ENCODE data around the gene PDHX. TPM values are rescaled to one million over a fixed set of nuclear protein-coding genes. Genes with fewer than 3 reads are reported as not detected.
"Not testable (repeated sequence)": the region's sequence is repeated elsewhere in the genome, so short reads cannot be mapped to it uniquely, and the experiment has no call there.

Gene PDHX
- total RNA-seq, 2 experiments from 2014 or later: 32.3 TPM

GRCh38 chr11:34893416-34893815 lies 23.0 kb upstream of the PDHX start:
- H3K9me3 Mint-ChIP-seq (ENCODE audit: insufficient read depth): peaks cover 17% of the 10 kb centered on the region
- CTCF ChIA-PET: no interaction called here
- H3K36me3 Mint-ChIP-seq (ENCODE audit: low read depth): peaks cover 18% of the 10 kb centered on the region
- no peak for DNase-seq
- POLR2A ChIA-PET: no interaction called here
- H3K27ac Mint-ChIP-seq: no peak overlapping the region
- no peaks in the 10 kb centered on the region for H3K4me1 Mint-ChIP-seq (ENCODE audit: low read depth)
- ATAC-seq: no peak
- H3K4me3 Mint-ChIP-seq: no peak overlapping the region
- H3K27me3 Mint-ChIP-seq (ENCODE audit: low read depth): no peaks in the 10 kb centered on the region

DNA sequence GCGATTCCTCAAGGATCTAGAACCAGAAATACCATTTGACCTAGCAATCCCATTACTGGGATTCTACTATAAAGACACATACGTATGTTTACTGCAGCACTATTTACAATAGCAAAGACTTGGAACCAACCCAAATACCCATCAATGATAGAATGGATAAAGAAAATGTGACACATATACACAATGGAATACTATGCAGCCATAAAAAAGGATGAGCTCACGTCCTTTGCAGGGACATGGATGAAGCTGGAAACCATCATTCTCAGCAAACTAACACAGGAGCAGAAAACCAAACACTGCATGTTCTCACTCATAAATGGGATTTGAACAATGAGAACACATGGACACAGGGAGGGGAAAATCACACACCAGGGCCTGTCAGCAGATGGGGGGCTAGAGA lies 20.2 kb upstream of the PDHX start:
- H3K36me3 Mint-ChIP-seq (ENCODE audit: low read depth): peaks cover 29% of the 10 kb centered on the region
- DNase-seq; CTCF ChIA-PET; H3K27me3 Mint-ChIP-seq (ENCODE audit: low read depth); ATAC-seq; H3K4me3 Mint-ChIP-seq; POLR2A ChIA-PET; H3K4me1 Mint-ChIP-seq (ENCODE audit: low read depth); H3K27ac Mint-ChIP-seq: not testable (repeated sequence)
- peaks cover 28% of the 10 kb centered on the region for H3K9me3 Mint-ChIP-seq (ENCODE audit: insufficient read depth)

GRCh38 chr11:34897171-34897870 lies 19.1 kb upstream of the PDHX start:
- Mint-ChIP-seq H3K4me3 (no peak overlapping the region), H3K4me1 (ENCODE audit: low read depth) (no peaks in the 10 kb centered on the region), H3K27me3 (ENCODE audit: low read depth) (no peaks in the 10 kb centered on the region), H3K9me3 (ENCODE audit: insufficient read depth) (peaks cover 33% of the 10 kb centered on the region), H3K36me3 (ENCODE audit: low read depth) (peaks cover 34% of the 10 kb centered on the region), H3K27ac (no peak overlapping the region)
- ChIA-PET CTCF (interaction anchor here (0.6 to 1.6 kb wide), 2 partner anchors 11 to 45 kb away, joined by 3 to 4 read pairs; no protein-coding TSS in a partner anchor), POLR2A (no interaction called here)
- ATAC-seq: no peak
- DNase-seq: no peak

DNA sequence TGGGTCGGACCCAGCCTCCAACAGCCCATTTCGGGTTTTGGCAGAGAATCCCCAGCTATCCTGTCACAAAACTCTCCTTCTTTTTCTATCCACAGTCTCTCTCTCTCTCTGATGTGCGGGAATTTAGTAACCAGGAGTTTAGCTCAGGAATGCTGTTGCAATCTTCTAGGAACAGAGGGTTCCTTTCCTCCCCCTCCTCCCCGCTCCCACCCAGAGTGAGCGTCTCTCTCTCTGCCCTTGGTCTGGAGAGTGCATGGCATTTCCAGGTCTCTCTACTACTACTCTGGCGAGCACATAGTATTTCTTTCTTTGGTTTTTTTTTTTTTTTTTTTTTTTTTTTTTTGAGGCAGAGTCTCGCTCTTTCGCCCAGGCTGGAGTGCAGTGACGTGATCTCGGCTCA lies 17.9 kb upstream of the PDHX start:
- peaks cover 33% of the 10 kb centered on the region for H3K9me3 Mint-ChIP-seq (ENCODE audit: insufficient read depth)
- H3K27me3 Mint-ChIP-seq (ENCODE audit: low read depth): no peaks in the 10 kb centered on the region
- CTCF ChIA-PET: interaction anchor here (0.6 to 1.6 kb wide), 5 partner anchors 10 to 313 kb away, joined by 3 to 4 read pairs (median 3); no protein-coding TSS in a partner anchor
- no peak overlapping the region for H3K27ac Mint-ChIP-seq
- H3K4me3 Mint-ChIP-seq: no peak overlapping the region
- H3K36me3 Mint-ChIP-seq (ENCODE audit: low read depth): peaks cover 39% of the 10 kb centered on the region
- H3K4me1 Mint-ChIP-seq (ENCODE audit: low read depth): no peaks in the 10 kb centered on the region
- POLR2A ChIA-PET: no interaction called here
- ATAC-seq (no peak), DNase-seq (no peak)

GRCh38 chr11:34899633-34900016 lies 16.8 kb upstream of the PDHX start:
- no peak overlapping the region for H3K4me3 Mint-ChIP-seq
- ChIA-PET CTCF (interaction anchor here (1.0 to 1.2 kb wide), 2 partner anchors 9 to 13 kb away, joined by 3 to 4 read pairs; no protein-coding TSS in a partner anchor), POLR2A (no interaction called here)
- peaks cover 4% of the 10 kb centered on the region for H3K4me1 Mint-ChIP-seq (ENCODE audit: low read depth)
- DNase-seq (no peak), ATAC-seq (no peak)
- no peaks in the 10 kb centered on the region for H3K27me3 Mint-ChIP-seq (ENCODE audit: low read depth)
- peaks cover 38% of the 10 kb centered on the region for H3K9me3 Mint-ChIP-seq (ENCODE audit: insufficient read depth)
- H3K27ac Mint-ChIP-seq: no peak overlapping the region
- H3K36me3 Mint-ChIP-seq (ENCODE audit: low read depth): peaks cover 41% of the 10 kb centered on the region

GRCh38 chr11:34904421-34904955 lies 11.9 kb upstream of the PDHX start:
- ChIA-PET CTCF (no interaction called here), POLR2A (no interaction called here)
- Mint-ChIP-seq H3K4me1 (ENCODE audit: low read depth) (peaks cover 7% of the 10 kb centered on the region), H3K4me3 (no peak overlapping the region), H3K9me3 (ENCODE audit: insufficient read depth) (peaks cover 16% of the 10 kb centered on the region), H3K36me3 (ENCODE audit: low read depth) (peaks cover 27% of the 10 kb centered on the region), H3K27ac (no peak overlapping the region), H3K27me3 (ENCODE audit: low read depth) (no peaks in the 10 kb centered on the region)
- no peak for ATAC-seq
- DNase-seq: no peak

GRCh38 chr11:34905666-34906065 lies 10.8 kb upstream of the PDHX start:
- POLR2A ChIA-PET: no interaction called here
- no peaks in the 10 kb centered on the region for H3K27me3 Mint-ChIP-seq (ENCODE audit: low read depth)
- H3K27ac Mint-ChIP-seq: no peak overlapping the region
- peaks cover 10% of the 10 kb centered on the region for H3K9me3 Mint-ChIP-seq (ENCODE audit: insufficient read depth)
- CTCF ChIA-PET: no interaction called here
- H3K4me1 Mint-ChIP-seq (ENCODE audit: low read depth): peaks cover 7% of the 10 kb centered on the region
- H3K36me3 Mint-ChIP-seq (ENCODE audit: low read depth): peaks cover 17% of the 10 kb centered on the region
- DNase-seq (no peak), ATAC-seq (no peak)
- H3K4me3 Mint-ChIP-seq: no peak overlapping the region

DNA sequence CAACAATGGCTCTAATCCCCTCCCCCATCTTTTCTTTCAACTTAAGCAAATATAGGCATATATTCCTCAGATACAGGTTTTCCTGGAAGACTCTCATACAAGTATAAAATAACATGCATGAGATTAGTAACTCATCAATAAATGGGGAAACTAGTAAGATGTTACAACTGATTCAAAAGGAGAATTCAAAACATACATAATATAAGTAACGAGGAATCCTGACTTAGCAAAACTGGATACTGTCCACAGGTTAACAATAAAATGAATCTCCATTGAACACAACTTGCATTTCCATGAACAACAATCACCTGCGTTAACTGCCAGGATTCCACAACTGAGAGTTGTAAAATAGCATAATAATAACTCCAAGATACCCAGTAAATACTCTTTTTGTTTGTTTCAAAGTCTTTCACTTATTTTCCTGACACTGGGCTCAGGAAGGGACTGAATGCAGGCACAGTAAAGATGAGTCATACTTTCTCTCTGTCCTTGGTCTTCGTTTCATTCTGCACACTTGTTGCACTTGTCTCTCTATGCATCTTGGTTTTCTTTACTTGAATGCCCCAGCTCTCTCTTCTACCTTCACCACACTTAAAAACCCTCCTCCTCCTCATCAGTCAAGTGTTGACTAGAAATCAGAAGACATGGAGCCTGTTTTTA lies 8.4 kb upstream of the PDHX start:
- ChIA-PET CTCF (interaction anchor here (1.2 kb wide), 1 partner anchor 9 kb away, joined by 4 read pairs; no protein-coding TSS in a partner anchor), POLR2A (interaction anchor here (0.6 kb wide), 1 partner anchor 1728 kb away, joined by 3 read pairs; no protein-coding TSS in a partner anchor)
- Mint-ChIP-seq H3K36me3 (ENCODE audit: low read depth) (peaks cover 14% of the 10 kb centered on the region), H3K27me3 (ENCODE audit: low read depth) (no peaks in the 10 kb centered on the region), H3K9me3 (ENCODE audit: insufficient read depth) (peaks cover 6% of the 10 kb centered on the region), H3K27ac (no peak overlapping the region), H3K4me3 (no peak overlapping the region), H3K4me1 (ENCODE audit: low read depth) (peaks cover 7% of the 10 kb centered on the region)
- ATAC-seq: no peak
- DNase-seq: no peak

- peaks cover 2% of the 10 kb centered on the region for H3K9me3 Mint-ChIP-seq (ENCODE audit: insufficient read depth)
- POLR2A ChIA-PET: no interaction called here
- no peak overlapping the region for H3K27ac Mint-ChIP-seq
- H3K4me3 Mint-ChIP-seq: no peak overlapping the region
- CTCF ChIA-PET: interaction anchor here (1.7 kb wide), 1 partner anchor 482 kb away, joined by 4 read pairs; no protein-coding TSS in a partner anchor
- DNase-seq (no peak), ATAC-seq (no peak)
- peaks cover 19% of the 10 kb centered on the region for H3K36me3 Mint-ChIP-seq (ENCODE audit: low read depth)
- peaks cover 12% of the 10 kb centered on the region for H3K4me1 Mint-ChIP-seq (ENCODE audit: low read depth)
- H3K27me3 Mint-ChIP-seq (ENCODE audit: low read depth): no peaks in the 10 kb centered on the region
Measured at GRCh38 chr11:34909415-34909814, 7.0 kb upstream of the PDHX start.

DNA sequence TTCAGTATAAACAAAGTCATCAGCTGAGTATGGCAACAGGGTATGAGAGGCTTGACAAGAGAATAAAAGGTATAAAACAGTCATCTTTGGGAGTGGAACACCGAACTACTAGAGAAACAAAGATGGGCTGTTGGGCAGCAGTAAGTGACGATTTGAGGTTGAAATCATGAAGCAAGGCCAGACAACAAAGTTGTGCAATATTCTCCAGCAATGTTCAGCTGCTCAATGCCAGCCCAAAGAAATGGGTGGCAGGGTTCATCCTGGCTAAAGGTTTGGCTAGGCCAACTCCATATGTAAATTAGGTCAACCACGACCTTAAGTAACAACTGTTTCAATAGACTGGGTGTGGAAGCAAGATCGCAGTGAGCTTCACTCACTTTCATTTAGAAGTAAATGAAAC lies 6.5 kb upstream of the PDHX start:
- H3K4me3 Mint-ChIP-seq: no peak overlapping the region
- peaks cover 10% of the 10 kb centered on the region for H3K4me1 Mint-ChIP-seq (ENCODE audit: low read depth)
- no peaks in the 10 kb centered on the region for H3K27me3 Mint-ChIP-seq (ENCODE audit: low read depth)
- POLR2A ChIA-PET: no interaction called here
- no peaks in the 10 kb centered on the region for H3K9me3 Mint-ChIP-seq (ENCODE audit: insufficient read depth)
- H3K27ac Mint-ChIP-seq: no peak overlapping the region
- no peak for DNase-seq
- H3K36me3 Mint-ChIP-seq (ENCODE audit: low read depth): peaks cover 16% of the 10 kb centered on the region
- no peak for ATAC-seq
- CTCF ChIA-PET: interaction anchor here (0.9 to 1.7 kb wide), 2 partner anchors 482 to 575 kb away, joined by 3 to 4 read pairs; no protein-coding TSS in a partner anchor

GRCh38 chr11:34910817-34911216 lies 5.6 kb upstream of the PDHX start:
- peaks cover 17% of the 10 kb centered on the region for H3K36me3 Mint-ChIP-seq (ENCODE audit: low read depth)
- ChIA-PET POLR2A (no interaction called here), CTCF (interaction anchor here (0.9 to 1.7 kb wide), 2 partner anchors 481 to 574 kb away, joined by 3 to 4 read pairs; no protein-coding TSS in a partner anchor)
- ATAC-seq (no peak), DNase-seq (no peak)
- no peak overlapping the region for H3K4me3 Mint-ChIP-seq
- H3K27me3 Mint-ChIP-seq (ENCODE audit: low read depth): no peaks in the 10 kb centered on the region
- no peaks in the 10 kb centered on the region for H3K9me3 Mint-ChIP-seq (ENCODE audit: insufficient read depth)
- no peak overlapping the region for H3K27ac Mint-ChIP-seq
- peaks cover 14% of the 10 kb centered on the region for H3K4me1 Mint-ChIP-seq (ENCODE audit: low read depth)

GRCh38 chr11:34911676-34912075 lies 4.7 kb upstream of the PDHX start:
- Mint-ChIP-seq H3K36me3 (ENCODE audit: low read depth) (peaks cover 17% of the 10 kb centered on the region), H3K27ac (no peak overlapping the region), H3K4me1 (ENCODE audit: low read depth) (peaks cover 14% of the 10 kb centered on the region), H3K27me3 (ENCODE audit: low read depth) (no peaks in the 10 kb centered on the region), H3K9me3 (ENCODE audit: insufficient read depth) (no peaks in the 10 kb centered on the region), H3K4me3 (no peak overlapping the region)
- no peak for ATAC-seq
- POLR2A ChIA-PET: no interaction called here
- no peak for DNase-seq
- CTCF ChIA-PET: interaction anchor here (1.2 kb wide), 1 partner anchor 12 kb away, joined by 3 read pairs; no protein-coding TSS in a partner anchor
